ENCODE data around the gene NELL1. TPM values are rescaled to one million over a fixed set of nuclear protein-coding genes. Genes with fewer than 3 reads are reported as not detected.
"Not testable (repeated sequence)": the region's sequence is repeated elsewhere in the genome, so short reads cannot be mapped to it uniquely, and the experiment has no call there.

NELL1 gene
- total and polyA plus RNA-seq, 8 donors, result 0.24 to 1.8 (median 0.71) TPM; not detected in 2

DNA sequence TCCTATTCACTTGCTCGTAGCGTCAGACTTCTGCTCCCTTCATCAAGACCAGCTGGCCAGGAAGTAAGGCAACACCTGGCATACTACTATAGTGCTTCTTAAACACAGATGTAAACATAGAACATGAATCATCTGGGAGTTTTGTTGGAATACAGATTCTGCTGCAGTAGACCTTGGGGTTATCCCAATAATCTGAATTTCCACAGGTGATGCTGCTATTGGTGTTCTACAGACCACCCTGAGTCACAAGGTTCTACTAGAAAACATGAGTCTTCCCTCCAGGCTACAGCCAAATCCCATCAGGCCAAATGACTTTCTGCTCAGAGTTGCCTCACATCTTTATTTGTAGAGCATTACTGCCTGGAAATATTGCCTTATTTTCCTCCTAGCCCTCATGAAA is 175.2 kb downstream of the NELL1 start:
- H3K9me3 ChIP-seq, result no peaks in the 10 kb centered on the region
- intact Hi-C loops (cut with DNase I), result no loop called here
- H3K27ac ChIP-seq, result no peak overlapping the region
- H3K36me3 ChIP-seq, result no peaks in the 10 kb centered on the region
- H3K4me1 ChIP-seq, result no peaks in the 10 kb centered on the region
- no peak overlapping the region for H3K4me3 ChIP-seq
- ATAC-seq (no peak), DNase-seq (no peak)
- H3K27me3 ChIP-seq, result no peaks in the 10 kb centered on the region
- TF ChIP-seq CTCF (IDR thresholded peaks at IDR 0.05), result no peak

GRCh38 chr11:20854215-20854955 is 185.0 kb downstream of the NELL1 start:
- H3K4me1 ChIP-seq, result no peaks in the 10 kb centered on the region
- DNase-seq (peak in 1 of 4 donors; percentile 10), ATAC-seq (no peak)
- no peaks in the 10 kb centered on the region for H3K27me3 ChIP-seq
- H3K4me3 ChIP-seq, result no peak overlapping the region
- TF ChIP-seq CTCF (IDR thresholded peaks at IDR 0.05), result no peak
- no peaks in the 10 kb centered on the region for H3K9me3 ChIP-seq
- H3K36me3 ChIP-seq, result no peaks in the 10 kb centered on the region
- intact Hi-C loops (cut with DNase I), result no loop called here
- no peak overlapping the region for H3K27ac ChIP-seq

DNA sequence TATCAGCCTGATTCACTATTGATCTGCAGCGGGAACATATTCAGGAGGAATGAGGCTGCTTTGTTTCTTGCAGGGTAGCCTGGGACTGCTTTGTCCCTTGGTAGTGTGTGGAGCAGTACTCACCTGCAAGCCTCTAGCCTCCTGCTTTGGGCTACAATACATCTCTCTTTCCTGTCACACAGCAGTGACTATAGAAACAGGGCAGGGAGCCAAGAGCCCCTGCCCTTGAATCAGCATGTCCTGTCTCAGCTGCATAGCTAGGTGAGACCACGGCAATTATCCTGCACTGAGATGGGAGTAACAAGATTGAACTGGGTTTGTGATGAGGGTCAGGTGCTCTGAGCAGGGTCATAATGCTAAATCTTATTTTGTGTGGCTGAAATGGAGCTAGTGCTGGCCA is 191.9 kb downstream of the NELL1 start:
- intact Hi-C loops (cut with DNase I), result no loop called here
- no peaks in the 10 kb centered on the region for H3K9me3 ChIP-seq
- no peaks in the 10 kb centered on the region for H3K27me3 ChIP-seq

GRCh38 chr11:20862263-20862662 is 192.9 kb downstream of the NELL1 start:
- H3K27me3 ChIP-seq; intact Hi-C loops (cut with DNase I); DNase-seq; H3K9me3 ChIP-seq; ATAC-seq; H3K4me3 ChIP-seq; H3K27ac ChIP-seq; H3K4me1 ChIP-seq; H3K36me3 ChIP-seq: not testable (repeated sequence)

More for the DNA sequence above, 191.9 kb downstream of the NELL1 start:
- no peak overlapping the region for H3K27ac ChIP-seq
- ATAC-seq, result no peak
- H3K4me3 ChIP-seq, result no peak overlapping the region
- no peak for TF ChIP-seq CTCF (IDR thresholded peaks at IDR 0.05)
- no peak for DNase-seq
- no peaks in the 10 kb centered on the region for H3K4me1 ChIP-seq
- no peaks in the 10 kb centered on the region for H3K36me3 ChIP-seq

DNA sequence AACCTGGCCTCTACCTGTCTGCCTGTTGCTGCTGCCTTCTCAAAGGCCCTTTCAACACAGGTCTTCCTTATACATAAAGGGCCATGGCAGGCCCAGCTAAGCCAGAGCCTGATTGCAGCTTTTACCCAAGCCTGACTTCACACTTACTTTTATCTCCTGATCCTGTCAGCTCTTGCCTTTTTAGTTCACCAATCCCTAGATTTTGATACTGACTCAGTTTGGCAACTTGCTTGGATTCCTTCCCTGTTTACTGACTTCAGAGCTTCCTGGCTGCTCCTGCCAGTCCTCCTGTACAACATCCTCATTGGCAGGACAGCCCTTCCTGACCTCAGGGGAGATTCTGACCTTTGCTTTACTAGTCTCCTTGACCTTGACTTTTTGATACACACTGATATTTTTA is 195.2 kb downstream of the NELL1 start:
- Histone ChIP-seq H3K36me3 (no peaks in the 10 kb centered on the region), H3K4me1 (no peaks in the 10 kb centered on the region), H3K4me3 (no peak overlapping the region), H3K9me3 (no peaks in the 10 kb centered on the region), H3K27ac (no peak overlapping the region), H3K27me3 (no peaks in the 10 kb centered on the region)
- ATAC-seq (no peak), DNase-seq (no peak)
- no peak for TF ChIP-seq CTCF (IDR thresholded peaks at IDR 0.05)
- intact Hi-C loops (cut with DNase I), result no loop called here

DNA sequence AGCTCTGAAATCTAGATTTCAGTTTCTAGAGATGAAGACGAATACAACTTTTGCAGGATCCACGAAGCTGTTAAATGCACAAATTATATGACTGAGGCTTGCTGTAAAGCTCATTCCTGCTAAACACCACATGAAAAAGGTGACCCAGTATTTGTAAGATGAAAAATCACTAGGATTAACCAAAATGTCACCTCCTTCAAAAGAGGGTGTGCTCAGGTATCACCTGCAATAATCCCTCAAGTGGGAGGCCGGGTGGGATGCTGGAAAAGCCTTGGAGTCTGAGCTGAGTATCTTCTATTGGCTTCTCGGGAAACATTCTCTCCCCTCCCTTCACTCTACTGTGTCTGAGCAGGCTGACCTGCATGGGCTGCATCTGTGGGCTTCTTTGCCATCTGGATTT is 195.8 kb downstream of the NELL1 start:
- intact Hi-C loops (cut with DNase I), result no loop called here
- no peak for ATAC-seq
- H3K4me3 ChIP-seq, result no peak overlapping the region
- no peaks in the 10 kb centered on the region for H3K36me3 ChIP-seq
- no peaks in the 10 kb centered on the region for H3K9me3 ChIP-seq
- no peak overlapping the region for H3K27ac ChIP-seq
- DNase-seq, result no peak
- H3K27me3 ChIP-seq, result no peaks in the 10 kb centered on the region
- TF ChIP-seq CTCF (IDR thresholded peaks at IDR 0.05), result no peak
- no peaks in the 10 kb centered on the region for H3K4me1 ChIP-seq
